Hepatic stellate cell (primary cell): ENCODE results near the gene SCP2.
"Not testable (repeated sequence)": the region's sequence is repeated elsewhere in the genome, so short reads cannot be mapped to it uniquely, and the experiment has no call there.

ENCODE experiments used
- DNase-seq: peaks from one replicate; pipeline ENCODE4 v3.0.0; 2011; ENCODE audit warnings: low spot score

SCP2 gene

GRCh38 chr1:52970149-52970548 is 43.1 kb downstream of the SCP2 start:
- no peak for DNase-seq

GRCh38 chr1:52973841-52974240 is 46.8 kb downstream of the SCP2 start:
- DNase-seq = no peak

- DNase-seq = no peak
These were observed 49.3 kb downstream of the SCP2 start for GRCh38 chr1:52976183-52977035.

- no peak for DNase-seq
These were observed 51.0 kb downstream of the SCP2 start for GRCh38 chr1:52978045-52978444.

- DNase-seq = not testable (repeated sequence)
These were observed 65.7 kb downstream of the SCP2 start for GRCh38 chr1:52992733-52993132.

- no peak for DNase-seq
These were observed 67.6 kb downstream of the SCP2 start for GRCh38 chr1:52994656-52995055.

GRCh38 chr1:52996653-52997052 is 69.6 kb downstream of the SCP2 start:
- no peak for DNase-seq

GRCh38 chr1:53001128-53001527 is 74.1 kb downstream of the SCP2 start:
- no peak for DNase-seq

- DNase-seq = not testable (repeated sequence)
These were observed 79.5 kb downstream of the SCP2 start for GRCh38 chr1:53006612-53007011.

GRCh38 chr1:53010247-53010646 is 83.2 kb downstream of the SCP2 start:
- DNase-seq = not testable (repeated sequence)

- DNase-seq = no peak
These were observed 84.1 kb downstream of the SCP2 start for GRCh38 chr1:53011175-53011574.

GRCh38 chr1:53014791-53015507 is 87.9 kb downstream of the SCP2 start:
- peak; percentile 65 for DNase-seq

- DNase-seq = no peak
These were observed 88.4 kb downstream of the SCP2 start for GRCh38 chr1:53015508-53015860.

- DNase-seq = no peak
These were observed 89.6 kb downstream of the SCP2 start for GRCh38 chr1:53016705-53017104.

GRCh38 chr1:53020588-53020987 is 93.5 kb downstream of the SCP2 start:
- no peak for DNase-seq

GRCh38 chr1:53022179-53022578 is 95.1 kb downstream of the SCP2 start:
- no peak for DNase-seq

- no peak for DNase-seq
These were observed 96.5 kb downstream of the SCP2 start for GRCh38 chr1:53023546-53023945.

- DNase-seq = no peak
These were observed 97.0 kb downstream of the SCP2 start for GRCh38 chr1:53024117-53024516.

- DNase-seq = peak; percentile 83
These were observed 98.1 kb downstream of the SCP2 start for GRCh38 chr1:53025034-53025768.

GRCh38 chr1:53025769-53026112 is 98.7 kb downstream of the SCP2 start:
- no peak for DNase-seq

- no peak for DNase-seq
These were observed 99.2 kb downstream of the SCP2 start for GRCh38 chr1:53026254-53026653.

GRCh38 chr1:53031732-53032131 is 104.7 kb downstream of the SCP2 start:
- no peak for DNase-seq

GRCh38 chr1:53037159-53037558 is 110.1 kb downstream of the SCP2 start:
- DNase-seq = no peak
